Stimulated activated CD8-positive, alpha-beta memory T cell treated with anti-CD3 and anti-CD28 coated beads, Interleukin-4, amount 100 ng/mL, for 24 hours (primary cell): Measurements from ENCODE around the gene SLX4IP.
"Not testable (repeated sequence)": the region's sequence is repeated elsewhere in the genome, so short reads cannot be mapped to it uniquely, and the experiment has no call there.

ENCODE experiments used
- DNase-seq: peaks from one replicate; pipeline ENCODE4 v3.0.0-alpha.2; 2020; ENCODE audit warnings: low read depth

Gene SLX4IP

GRCh38 chr20:10576411-10577090 lies 141.4 kb downstream of the SLX4IP start:
- no peak for DNase-seq

DNA sequence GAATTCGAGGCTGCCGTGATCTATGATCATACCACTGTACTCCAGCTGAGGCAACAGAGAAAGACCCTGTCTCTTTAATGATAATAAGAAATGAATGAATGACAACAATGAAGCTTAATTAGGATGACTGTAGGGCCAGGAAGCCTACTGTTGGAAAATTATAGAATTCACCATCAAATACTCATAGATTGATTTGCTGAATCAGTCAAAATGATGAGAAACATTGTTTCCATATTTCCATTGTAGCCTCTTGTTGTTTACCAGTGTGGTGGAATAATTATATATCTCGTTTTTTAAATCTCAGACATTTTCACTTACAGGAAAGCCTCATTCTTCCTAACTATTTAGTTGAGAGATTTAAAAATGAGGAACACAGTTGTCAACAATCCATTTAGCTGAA lies 142.5 kb downstream of the SLX4IP start:
- no peak for DNase-seq

GRCh38 chr20:10578607-10579006 lies 143.5 kb downstream of the SLX4IP start:
- no peak for DNase-seq

GRCh38 chr20:10579942-10580341 lies 144.8 kb downstream of the SLX4IP start:
- no peak for DNase-seq

DNA sequence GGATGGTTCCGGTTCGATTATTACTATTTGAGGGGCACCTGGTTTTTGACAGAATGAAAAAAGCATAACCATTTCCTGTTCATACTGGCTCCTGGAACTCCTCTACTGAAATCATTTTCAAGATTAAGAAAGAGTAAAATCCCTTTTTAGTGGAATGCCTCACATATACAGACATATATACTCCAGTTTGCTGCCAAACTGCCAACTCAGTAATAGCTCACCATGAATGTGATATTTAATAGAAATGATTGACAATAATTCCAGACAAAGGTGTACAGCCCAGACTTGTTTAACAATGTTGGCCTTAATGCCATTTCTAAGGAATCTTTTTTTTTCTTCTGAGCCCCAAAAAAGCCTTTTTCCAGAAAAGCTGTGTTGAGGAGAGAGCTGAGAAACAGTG lies 145.6 kb downstream of the SLX4IP start:
- no peak for DNase-seq

DNA sequence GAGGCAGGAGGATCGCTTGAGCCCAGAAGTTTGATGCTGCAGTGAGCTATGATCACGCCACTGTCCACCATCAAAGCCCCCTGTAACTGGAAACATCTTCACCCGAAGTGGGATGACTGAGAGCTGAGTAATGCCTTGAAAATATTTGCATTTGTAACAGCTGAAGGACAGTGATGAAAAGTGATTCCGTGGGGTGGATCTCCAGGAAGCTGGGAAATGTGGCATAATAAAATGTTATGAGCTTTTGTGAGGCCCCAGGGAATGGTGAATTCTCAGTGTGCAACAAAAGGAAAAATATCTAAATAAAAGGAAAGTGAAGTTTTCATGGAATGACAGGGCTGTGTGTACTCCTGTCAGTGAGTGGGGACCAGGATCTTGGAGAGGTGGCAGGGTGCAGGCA lies 146.7 kb downstream of the SLX4IP start:
- no peak for DNase-seq

DNA sequence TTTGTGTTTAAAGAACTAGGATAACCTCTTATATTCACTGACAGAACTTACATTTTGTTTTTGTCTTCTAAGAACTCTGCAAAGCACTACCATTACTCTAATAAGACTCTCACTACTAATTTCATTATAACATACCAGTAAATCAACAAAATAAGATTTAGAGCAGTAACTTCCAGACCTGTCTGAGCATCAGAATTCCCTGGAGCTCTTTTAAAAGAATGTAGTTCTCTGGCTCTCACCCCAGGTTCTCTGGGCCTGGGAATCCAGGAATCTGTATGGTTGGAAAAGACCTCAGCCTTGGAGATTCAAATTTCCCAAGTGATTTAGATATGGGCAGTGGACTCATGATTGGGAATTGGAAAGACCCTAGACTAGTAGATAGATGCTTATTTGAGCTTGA lies 149.3 kb downstream of the SLX4IP start:
- no peak for DNase-seq

DNA sequence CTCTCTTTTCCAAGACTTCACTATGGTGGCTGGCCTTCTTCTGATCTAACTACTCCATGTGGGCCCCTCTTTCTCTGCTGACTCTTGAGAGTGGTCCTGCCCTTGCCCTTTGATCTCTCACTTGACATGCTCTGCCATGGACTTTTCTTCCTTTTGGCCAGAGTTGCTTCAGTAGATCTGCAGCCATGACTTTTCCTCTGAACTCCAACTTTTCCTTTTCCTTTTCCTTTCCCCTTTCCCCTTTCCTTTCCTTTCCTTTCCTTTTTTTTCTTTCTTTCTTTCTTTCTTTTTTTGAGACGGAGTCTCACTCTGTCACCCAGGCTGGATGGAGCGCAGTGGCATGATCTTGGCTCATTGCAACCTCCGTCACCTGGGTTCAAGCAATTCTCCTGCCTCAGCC lies 150.2 kb downstream of the SLX4IP start:
- DNase-seq, result no peak

GRCh38 chr20:10586296-10586695 lies 151.2 kb downstream of the SLX4IP start:
- DNase-seq, result no peak

DNA sequence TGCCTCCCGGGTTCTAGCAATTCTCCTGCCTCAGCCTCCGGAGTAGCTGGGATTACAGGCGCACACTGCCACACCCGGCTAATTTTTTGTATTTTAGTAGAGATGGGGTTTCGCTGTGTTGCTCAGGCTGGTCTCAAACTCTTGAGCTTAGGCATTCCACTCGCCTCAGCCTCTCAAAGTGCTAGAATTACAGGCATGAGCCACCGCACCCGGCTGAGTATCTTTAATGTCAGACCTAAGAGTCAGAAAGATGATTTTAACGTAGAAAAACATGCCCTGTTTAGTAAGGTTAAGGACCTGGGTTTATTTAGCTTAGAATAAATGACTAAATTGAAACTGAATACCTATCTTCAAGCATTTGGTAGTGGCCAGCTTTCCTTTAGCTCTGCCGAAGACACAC lies 155.3 kb downstream of the SLX4IP start:
- DNase-seq, result not testable (repeated sequence)

DNA sequence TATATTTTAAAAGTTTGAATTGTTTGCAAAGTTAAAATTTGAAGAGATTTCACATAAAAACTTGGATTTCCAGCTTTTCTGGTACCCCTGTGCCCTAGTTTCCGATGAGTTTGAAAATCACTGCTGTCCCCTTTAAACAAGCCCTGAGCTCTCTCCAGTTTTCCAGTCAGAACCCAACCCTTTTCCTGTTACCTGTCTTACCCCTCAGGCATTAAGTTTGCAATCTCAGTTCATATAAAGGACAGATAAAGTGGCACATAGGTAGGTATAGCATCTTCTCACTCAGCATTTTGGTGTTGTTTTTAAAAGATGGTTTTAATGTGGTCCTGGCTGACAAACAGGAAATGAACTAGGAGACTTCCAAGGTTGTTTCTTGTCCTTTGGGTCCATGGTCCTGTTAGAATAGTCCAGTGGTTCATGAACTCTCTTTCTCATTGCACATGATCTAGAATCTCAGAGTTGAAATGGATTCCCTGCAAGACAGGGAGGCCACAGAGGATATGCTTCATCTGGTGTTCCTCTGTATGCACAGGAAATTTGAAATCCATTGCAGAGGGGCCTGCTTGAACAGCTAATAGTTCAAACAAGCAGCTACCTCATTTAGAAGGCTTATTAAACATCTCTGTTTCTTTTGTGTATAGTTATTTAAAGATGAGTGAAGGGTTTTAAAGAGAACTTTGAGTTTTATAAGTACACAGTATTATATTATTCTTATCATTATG lies 156.0 kb downstream of the SLX4IP start:
- DNase-seq, result no peak

- no peak for DNase-seq
Observed at GRCh38 chr20:10591946-10592521, 156.9 kb downstream of the SLX4IP start.

- DNase-seq, result no peak
Observed at GRCh38 chr20:10594296-10594868, 159.3 kb downstream of the SLX4IP start.

DNA sequence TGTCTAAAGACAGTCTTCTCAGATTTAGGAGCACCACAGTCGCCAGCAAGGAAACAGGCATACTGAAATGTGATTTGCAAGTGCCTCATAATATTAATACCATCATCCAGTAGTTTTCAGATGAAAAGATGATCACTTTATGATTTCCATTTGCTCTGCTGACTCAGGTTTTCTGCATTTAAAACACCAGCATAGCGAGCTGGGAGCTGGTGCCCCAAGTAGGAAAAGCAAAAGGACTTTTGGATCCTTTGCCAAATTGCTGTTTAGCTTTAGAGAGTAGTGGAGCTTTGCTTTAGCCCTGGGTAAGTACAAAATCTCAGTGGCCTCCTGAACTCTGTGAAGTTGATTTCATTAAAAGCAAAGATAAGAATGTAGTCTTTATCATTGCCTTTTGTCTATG lies 160.2 kb downstream of the SLX4IP start:
- DNase-seq, result no peak

DNA sequence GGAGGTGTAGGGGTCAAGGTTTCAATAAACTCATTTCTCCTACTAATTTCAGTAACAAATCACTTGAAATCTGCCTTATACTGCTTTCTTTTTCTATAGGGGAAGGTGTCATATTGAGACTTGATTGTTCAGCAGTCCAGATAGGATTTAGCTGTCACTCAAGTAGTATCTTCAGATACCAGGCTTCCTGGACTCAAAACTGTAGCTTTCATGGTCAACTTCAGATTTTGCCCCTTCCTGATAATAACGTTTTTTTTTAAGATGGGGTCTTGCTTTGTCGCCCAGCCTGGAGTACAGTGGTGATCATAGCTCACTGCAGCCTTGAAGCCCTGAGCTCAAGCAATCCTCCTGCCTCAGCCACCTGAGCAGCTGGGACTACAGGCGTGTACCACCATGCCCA lies 160.9 kb downstream of the SLX4IP start:
- no peak for DNase-seq

DNA sequence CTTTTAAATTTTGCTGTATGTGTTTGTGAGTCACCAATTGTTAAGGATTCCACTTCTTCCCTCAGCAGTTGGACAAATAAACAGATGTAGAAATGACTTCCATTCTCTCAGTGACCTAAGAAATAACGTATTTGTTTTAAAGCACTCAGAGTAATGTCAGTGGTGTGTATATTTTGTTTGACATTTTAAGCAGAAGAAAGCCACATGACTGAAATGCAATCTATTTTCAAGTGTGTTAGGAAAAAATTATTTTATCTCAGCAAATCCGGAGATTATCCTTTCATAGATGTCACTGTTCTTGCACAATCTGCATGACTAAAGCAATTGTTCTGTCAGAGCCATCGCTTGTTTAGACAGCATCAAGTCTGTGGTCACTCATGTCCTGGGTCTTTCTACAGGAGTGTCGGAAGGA lies 161.6 kb downstream of the SLX4IP start:
- no peak for DNase-seq

DNA sequence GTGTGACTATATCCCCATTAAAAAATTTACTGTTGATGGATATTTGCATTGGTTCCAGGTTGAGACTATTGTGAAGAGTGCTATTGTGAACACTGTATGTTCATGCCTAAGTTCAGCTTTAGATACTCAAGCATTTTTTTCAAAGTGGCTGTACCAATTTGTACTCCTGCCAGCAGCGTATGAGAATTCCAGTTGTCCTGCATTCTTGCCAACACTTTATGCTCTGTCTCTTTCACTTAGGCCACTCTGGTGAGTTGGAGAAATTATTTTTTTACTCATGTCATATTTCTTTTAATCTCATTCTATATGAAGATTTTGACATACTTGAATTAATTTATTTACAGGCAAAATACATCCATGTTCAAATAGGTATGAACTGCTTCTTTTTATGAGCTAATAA lies 162.5 kb downstream of the SLX4IP start:
- no peak for DNase-seq

GRCh38 chr20:10602221-10602871 lies 167.2 kb downstream of the SLX4IP start:
- DNase-seq, result no peak

DNA sequence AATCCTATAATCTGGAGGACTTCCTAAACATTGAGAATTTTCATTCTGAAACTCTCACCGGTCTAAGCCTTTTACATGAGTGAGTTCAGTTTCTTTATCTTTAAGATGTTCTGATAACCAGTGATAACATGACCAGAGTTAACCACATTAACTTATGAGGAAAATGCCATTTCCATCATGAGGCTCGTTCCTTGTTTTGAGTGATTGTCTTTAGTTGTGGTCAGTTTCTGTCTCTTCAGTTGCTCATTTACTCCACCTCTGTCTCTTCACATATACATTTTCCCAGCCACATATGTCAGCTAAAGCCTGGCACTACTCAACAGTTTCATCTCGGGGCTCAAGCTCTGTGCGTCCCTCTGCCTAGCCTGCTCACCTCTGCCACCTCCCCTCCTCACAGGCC lies 168.3 kb downstream of the SLX4IP start:
- no peak for DNase-seq

DNA sequence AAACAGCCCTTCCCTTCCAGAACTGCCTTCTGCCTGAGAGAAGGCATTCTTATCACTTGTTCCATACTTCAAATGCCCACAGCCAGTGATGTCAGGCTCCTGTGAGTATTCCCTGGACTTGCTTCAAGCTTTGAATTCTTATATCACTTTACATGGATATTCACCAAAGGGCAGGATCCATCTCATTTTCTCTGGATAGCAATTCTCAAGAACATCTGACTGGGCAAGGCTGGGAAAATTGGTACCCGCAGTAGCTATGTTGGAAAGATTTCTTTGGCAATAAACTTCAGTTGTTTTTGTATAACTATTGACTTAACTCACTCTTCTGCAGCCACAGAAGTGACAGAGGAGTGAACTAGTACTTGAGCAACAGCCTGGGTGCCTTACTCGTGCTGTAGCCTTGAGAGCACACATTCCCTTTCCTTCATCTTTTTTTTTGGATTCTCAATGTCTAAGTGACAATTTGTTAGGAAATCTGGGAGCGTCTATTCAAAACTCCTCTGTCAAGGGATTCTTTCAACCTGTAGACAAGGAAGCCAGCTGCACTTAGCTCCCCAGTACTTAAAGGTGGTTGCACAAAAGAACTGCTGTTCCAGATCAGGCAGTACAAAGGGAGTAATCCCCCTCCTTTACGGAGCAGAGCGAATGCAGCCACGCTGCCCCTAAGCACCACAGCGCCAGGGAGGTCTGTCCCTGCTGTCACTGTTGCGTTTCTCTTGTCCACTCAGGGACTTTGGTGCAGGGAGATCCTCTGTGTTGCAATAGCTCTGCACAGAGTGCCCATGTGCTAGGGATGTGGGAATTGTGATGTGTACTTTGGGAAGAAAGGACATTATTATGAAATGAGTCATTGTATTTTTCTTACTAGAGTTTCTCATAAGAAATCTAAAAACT lies 169.1 kb downstream of the SLX4IP start:
- DNase-seq, result no peak

DNA sequence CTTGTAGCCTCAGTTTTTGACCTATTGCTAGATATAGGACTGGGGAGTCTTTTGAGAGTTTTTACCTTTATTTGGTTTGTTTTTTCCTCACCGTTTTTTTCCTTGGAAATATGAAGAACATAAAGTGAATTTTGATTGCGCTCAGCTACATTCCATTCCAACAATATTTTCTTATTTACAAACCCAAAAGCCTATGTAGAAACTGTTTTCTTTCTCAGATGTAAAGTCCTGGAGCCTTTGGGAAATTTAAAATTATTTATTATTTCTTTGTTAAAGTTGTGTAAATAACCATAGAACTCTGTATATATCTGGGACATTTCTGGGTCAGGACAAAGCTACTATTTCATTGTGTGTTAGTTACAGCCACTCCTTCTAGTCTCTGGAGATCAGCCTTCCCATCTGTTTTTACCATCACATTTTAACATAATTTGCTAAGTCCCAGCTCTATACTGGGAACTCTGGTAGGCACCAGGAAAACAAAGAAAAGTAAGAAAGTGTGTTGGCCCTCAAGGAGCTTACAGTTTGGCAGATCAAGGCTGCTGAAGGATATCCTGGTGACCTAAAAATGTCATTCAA lies 169.8 kb downstream of the SLX4IP start:
- DNase-seq, result no peak
